ENCODE results near the gene ING1. TPM values are rescaled to one million over a fixed set of nuclear protein-coding genes. Genes with fewer than 3 reads are reported as not detected.

The ING1 gene
- total and polyA plus RNA-seq, 2 donors from 2014 or later, result 7.8 to 12.4 TPM

DNA sequence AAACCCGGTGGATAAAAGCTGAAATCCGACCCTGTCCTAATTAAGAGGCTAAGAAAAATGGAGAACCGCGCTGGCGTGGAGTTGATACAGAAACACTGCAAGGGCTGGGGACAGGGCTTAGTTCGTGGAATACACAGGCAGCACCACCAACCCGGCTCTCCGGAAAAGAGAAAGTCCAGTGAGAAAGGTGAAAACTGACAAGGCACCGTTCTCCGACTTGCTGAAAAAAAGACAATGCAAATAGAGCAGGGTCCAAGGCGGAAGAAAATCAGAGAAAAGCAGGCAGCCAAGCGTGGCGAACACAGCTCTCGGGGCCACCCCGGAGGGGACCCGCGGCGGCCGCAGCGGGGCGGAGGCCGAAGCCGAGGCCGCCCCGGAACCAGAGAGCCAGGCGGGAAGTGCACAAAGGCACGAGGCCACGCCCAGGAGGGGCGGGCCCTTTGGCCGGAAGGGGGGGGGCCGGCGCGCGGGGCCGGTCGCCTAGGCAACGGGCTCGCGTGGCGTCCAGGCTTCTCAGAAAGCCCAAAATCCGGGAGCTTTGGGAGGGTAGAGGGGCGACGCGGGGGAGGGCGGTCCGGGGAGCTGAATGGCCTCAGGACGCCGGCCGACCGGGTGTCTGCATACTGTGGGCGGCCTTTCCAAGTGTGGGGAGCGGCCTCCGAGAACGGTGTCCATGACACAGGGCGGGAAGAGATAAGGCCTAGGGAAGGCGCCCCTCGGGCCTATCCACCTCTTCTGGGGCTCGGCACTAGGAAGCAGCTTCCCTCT is 1.2 kb upstream of the ING1 start:
- H3K9me3 ChIP-seq (ENCODE audit: control insufficient read depth in 2 of 3, insufficient read depth in 1 of 3, low read length in 3 of 3), result no peaks in the 10 kb centered on the region
- H3K27ac ChIP-seq (ENCODE audit: low read depth in 2 of 2, low read length in 2 of 2), result peak overlapping the region; percentile 99 to 100
- FAIRE-seq (no peak), DNase-seq (peak; percentile 95 to 98 (median 96))
- peak overlapping the region; percentile 72 to 98 (median 85) for H3K9ac ChIP-seq (ENCODE audit: low read length in 3 of 3)
- intact Hi-C loops (cut with DNase I), result no loop called here
- H3K4me1 ChIP-seq (ENCODE audit: control insufficient read depth in 2 of 3, insufficient read depth in 2 of 3, low read depth in 1 of 3, low read length in 3 of 3), result peaks cover 3 to 17% (median 6%) of the 10 kb centered on the region in 3 donors
- no peak for TF ChIP-seq CTCF (IDR thresholded peaks at IDR 0.05; ENCODE audit: borderline replicate concordance, extremely low read depth, insufficient read depth)
- H3K4me3 ChIP-seq (ENCODE audit: low read length in 3 of 3), result peak overlapping the region; percentile 76 to 89 (median 85)
- no peaks in the 10 kb centered on the region for H3K36me3 ChIP-seq (ENCODE audit: control insufficient read depth in 2 of 3, insufficient read depth in 3 of 3, low read length in 3 of 3)
- no peaks in the 10 kb centered on the region for H3K27me3 ChIP-seq (ENCODE audit: control insufficient read depth, insufficient read depth, low read length)

GRCh38 chr13:110712849-110713641 is 455 bp upstream of the ING1 start:
- H3K36me3 ChIP-seq (ENCODE audit: control insufficient read depth in 2 of 3, insufficient read depth in 3 of 3, low read length in 3 of 3), result no peaks in the 10 kb centered on the region
- peak; percentile 100 for DNase-seq
- peak overlapping the region; percentile 72 to 97 (median 93) for H3K9ac ChIP-seq (ENCODE audit: low read length in 3 of 3)
- TF ChIP-seq CTCF (IDR thresholded peaks at IDR 0.05; ENCODE audit: borderline replicate concordance, extremely low read depth, insufficient read depth), result no peak
- peak; percentile 88 for FAIRE-seq
- intact Hi-C loops (cut with DNase I), result no loop called here
- H3K4me1 ChIP-seq (ENCODE audit: control insufficient read depth in 2 of 3, insufficient read depth in 2 of 3, low read depth in 1 of 3, low read length in 3 of 3), result peaks cover 6 to 17% (median 7%) of the 10 kb centered on the region in 3 donors
- H3K9me3 ChIP-seq (ENCODE audit: control insufficient read depth in 2 of 3, insufficient read depth in 1 of 3, low read length in 3 of 3), result no peaks in the 10 kb centered on the region
- no peaks in the 10 kb centered on the region for H3K27me3 ChIP-seq (ENCODE audit: control insufficient read depth, insufficient read depth, low read length)
- peak overlapping the region; percentile 99 to 100 for H3K27ac ChIP-seq (ENCODE audit: low read depth in 2 of 2, low read length in 2 of 2)
- peak overlapping the region; percentile 76 to 89 (median 85) for H3K4me3 ChIP-seq (ENCODE audit: low read length in 3 of 3)

- Histone ChIP-seq H3K9me3 (ENCODE audit: control insufficient read depth in 2 of 3, insufficient read depth in 1 of 3, low read length in 3 of 3) (no peaks in the 10 kb centered on the region), H3K9ac (ENCODE audit: low read length in 3 of 3) (peak overlapping the region; percentile 70 to 94 (median 93)), H3K36me3 (ENCODE audit: control insufficient read depth in 2 of 3, insufficient read depth in 3 of 3, low read length in 3 of 3) (no peaks in the 10 kb centered on the region), H3K27ac (ENCODE audit: low read depth in 2 of 2, low read length in 2 of 2) (peak overlapping the region; percentile 97 to 99), H3K4me1 (ENCODE audit: control insufficient read depth in 2 of 3, insufficient read depth in 2 of 3, low read depth in 1 of 3, low read length in 3 of 3) (peaks cover 6 to 17% (median 10%) of the 10 kb centered on the region in 3 donors), H3K4me3 (ENCODE audit: low read length in 3 of 3) (peak overlapping the region; percentile 76 to 94 (median 89)), H3K27me3 (ENCODE audit: control insufficient read depth, insufficient read depth, low read length) (no peaks in the 10 kb centered on the region)
- FAIRE-seq, result no peak
- intact Hi-C loops (cut with DNase I), result no loop called here
- TF ChIP-seq CTCF (IDR thresholded peaks at IDR 0.05; ENCODE audit: borderline replicate concordance, extremely low read depth, insufficient read depth), result no peak
- peak; percentile 73 to 92 (median 81) for DNase-seq
Observed at GRCh38 chr13:110713981-110714796, 689 bp downstream of the ING1 start.
